ENCODE results near the gene TAPBP. TPM values are rescaled to one million over a fixed set of nuclear protein-coding genes. Genes with fewer than 3 reads are reported as not detected.

TAPBP gene
- total and polyA plus RNA-seq, 9 of the 15 experiments (the other 6 are each of a cell fraction or from before 2014, with no cell fraction given): 5.6 to 74.0 (median 22.3) TPM

DNA sequence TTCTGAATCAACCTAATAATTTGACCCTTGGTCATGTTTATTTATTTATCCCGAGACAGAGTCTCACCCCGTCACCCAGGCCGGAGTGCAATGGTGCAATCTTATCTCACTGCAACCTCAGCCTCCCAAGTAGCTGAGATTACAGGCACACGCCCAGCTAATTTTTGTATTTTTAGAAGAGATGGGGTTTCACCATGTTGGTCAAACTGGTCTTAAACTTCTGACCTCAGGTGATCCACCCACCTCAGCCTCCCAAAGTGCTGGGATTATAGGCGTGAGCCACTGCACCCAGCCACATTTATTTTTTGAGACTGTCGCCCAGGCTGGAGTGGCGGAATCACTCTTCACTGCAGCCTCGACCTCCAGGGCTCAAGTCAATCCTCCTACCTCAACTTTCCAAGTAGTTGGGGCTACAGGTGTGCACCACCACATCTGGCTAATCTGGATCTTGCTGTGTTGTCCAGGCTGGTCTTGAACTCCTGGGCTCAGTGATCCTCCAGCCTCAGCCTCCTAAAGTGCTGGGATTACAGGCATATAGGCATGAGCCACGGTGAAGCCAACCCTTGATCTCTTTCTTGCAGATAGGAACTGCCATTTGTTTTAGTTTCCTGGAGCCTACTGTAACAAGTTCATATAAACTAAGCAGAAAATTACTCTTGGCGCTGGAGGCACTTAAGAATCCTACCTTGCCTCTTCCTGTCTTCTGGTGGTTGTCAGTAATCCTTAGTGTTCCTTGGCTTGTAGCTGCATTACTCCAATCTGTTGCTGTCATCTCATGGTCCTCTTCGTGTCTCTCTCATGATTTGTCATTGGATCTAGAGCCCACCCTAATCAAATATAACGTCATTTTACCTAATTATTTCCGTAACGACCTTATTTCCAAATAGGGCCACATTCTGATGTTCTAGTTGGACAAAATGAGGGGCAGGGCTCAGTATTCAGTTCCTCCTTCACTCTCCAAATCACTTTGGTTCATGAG lies 39.7 kb downstream of the TAPBP start (continued):
- TF ChIP-seq MTF1 (CRISPR knock-in tag; IDR thresholded peaks at IDR 0.05; ENCODE audit: borderline replicate concordance) (no peak), RHOXF2B (CRISPR knock-in tag; conservative IDR thresholded peaks at IDR 0.05) (no peak), HMG20B (CRISPR knock-in tag; IDR thresholded peaks at IDR 0.05) (no peak), ZBTB12 (CRISPR knock-in tag; IDR thresholded peaks at IDR 0.05) (no peak), ETV6 (IDR thresholded peaks at IDR 0.05; ENCODE audit: borderline replicate concordance in 1 of 2, low read depth in 2 of 2, low read length in 1 of 2) (no peak), ETV6 (CRISPR knock-in tag; IDR thresholded peaks at IDR 0.05; ENCODE audit: borderline replicate concordance) (no peak), IRF2 (CRISPR knock-in tag; IDR thresholded peaks at IDR 0.05) (no peak), NR4A1 (CRISPR knock-in tag; IDR thresholded peaks at IDR 0.05) (0 out of 2 replicates have a peak, but pooled peaks have one; percentile 24), NR4A1 (tag; IDR thresholded peaks at IDR 0.05) (no peak), POLR2B (IDR thresholded peaks at IDR 0.05; ENCODE audit: low read depth, partially characterized antibody) (peak; percentile 59), ZNF263 (CRISPR knock-in tag; IDR thresholded peaks at IDR 0.05; ENCODE audit: borderline replicate concordance) (no peak), SIRT6 (IDR thresholded peaks at IDR 0.05; ENCODE audit: low read depth, low read length) (no peak), SREBF1 (IDR thresholded peaks at IDR 0.05; ENCODE audit: borderline replicate concordance, low read depth, low read length) (no peak), ESRRB (CRISPR knock-in tag; IDR thresholded peaks at IDR 0.05; ENCODE audit: borderline replicate concordance) (no peak), SUPT5H (IDR thresholded peaks at IDR 0.05) (peak; percentile 64), JUNB (CRISPR knock-in tag; conservative IDR thresholded peaks at IDR 0.05) (no peak), ZC3H4 (CRISPR knock-in tag; IDR thresholded peaks at IDR 0.05; ENCODE audit: borderline replicate concordance) (peak; percentile 62; the same call in 1 of the 2 replicates), HLTF (IDR thresholded peaks at IDR 0.05) (no peak)
- TF ChIP-seq, protein P1, sequence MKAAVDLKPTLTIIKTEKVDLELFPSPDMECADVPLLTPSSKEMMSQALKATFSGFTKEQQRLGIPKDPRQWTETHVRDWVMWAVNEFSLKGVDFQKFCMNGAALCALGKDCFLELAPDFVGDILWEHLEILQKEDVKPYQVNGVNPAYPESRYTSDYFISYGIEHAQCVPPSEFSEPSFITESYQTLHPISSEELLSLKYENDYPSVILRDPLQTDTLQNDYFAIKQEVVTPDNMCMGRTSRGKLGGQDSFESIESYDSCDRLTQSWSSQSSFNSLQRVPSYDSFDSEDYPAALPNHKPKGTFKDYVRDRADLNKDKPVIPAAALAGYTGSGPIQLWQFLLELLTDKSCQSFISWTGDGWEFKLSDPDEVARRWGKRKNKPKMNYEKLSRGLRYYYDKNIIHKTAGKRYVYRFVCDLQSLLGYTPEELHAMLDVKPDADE (conservative IDR thresholded peaks at IDR 0.05; ENCODE audit: control insufficient read depth, low read depth, low read length): no peak
- TF ChIP-seq, protein P2, sequence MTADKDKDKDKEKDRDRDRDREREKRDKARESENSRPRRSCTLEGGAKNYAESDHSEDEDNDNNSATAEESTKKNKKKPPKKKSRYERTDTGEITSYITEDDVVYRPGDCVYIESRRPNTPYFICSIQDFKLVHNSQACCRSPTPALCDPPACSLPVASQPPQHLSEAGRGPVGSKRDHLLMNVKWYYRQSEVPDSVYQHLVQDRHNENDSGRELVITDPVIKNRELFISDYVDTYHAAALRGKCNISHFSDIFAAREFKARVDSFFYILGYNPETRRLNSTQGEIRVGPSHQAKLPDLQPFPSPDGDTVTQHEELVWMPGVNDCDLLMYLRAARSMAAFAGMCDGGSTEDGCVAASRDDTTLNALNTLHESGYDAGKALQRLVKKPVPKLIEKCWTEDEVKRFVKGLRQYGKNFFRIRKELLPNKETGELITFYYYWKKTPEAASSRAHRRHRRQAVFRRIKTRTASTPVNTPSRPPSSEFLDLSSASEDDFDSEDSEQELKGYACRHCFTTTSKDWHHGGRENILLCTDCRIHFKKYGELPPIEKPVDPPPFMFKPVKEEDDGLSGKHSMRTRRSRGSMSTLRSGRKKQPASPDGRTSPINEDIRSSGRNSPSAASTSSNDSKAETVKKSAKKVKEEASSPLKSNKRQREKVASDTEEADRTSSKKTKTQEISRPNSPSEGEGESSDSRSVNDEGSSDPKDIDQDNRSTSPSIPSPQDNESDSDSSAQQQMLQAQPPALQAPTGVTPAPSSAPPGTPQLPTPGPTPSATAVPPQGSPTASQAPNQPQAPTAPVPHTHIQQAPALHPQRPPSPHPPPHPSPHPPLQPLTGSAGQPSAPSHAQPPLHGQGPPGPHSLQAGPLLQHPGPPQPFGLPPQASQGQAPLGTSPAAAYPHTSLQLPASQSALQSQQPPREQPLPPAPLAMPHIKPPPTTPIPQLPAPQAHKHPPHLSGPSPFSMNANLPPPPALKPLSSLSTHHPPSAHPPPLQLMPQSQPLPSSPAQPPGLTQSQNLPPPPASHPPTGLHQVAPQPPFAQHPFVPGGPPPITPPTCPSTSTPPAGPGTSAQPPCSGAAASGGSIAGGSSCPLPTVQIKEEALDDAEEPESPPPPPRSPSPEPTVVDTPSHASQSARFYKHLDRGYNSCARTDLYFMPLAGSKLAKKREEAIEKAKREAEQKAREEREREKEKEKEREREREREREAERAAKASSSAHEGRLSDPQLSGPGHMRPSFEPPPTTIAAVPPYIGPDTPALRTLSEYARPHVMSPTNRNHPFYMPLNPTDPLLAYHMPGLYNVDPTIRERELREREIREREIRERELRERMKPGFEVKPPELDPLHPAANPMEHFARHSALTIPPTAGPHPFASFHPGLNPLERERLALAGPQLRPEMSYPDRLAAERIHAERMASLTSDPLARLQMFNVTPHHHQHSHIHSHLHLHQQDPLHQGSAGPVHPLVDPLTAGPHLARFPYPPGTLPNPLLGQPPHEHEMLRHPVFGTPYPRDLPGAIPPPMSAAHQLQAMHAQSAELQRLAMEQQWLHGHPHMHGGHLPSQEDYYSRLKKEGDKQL (CRISPR knock-in tag; IDR thresholded peaks at IDR 0.05; ENCODE audit: borderline replicate concordance): no peak

Data from K562 (cell line).